K562 (cell line): ENCODE measurements around the gene KIAA0513. TPM values are rescaled to one million over a fixed set of nuclear protein-coding genes. Genes with fewer than 3 reads are reported as not detected.

Experiments
- ARID3A ChIP-seq: IDR thresholded peaks from 2 replicates; pipeline ENCODE4 v1.6.1; 2012; ENCODE audit warnings: low read depth, low read length, improper control_type of control experiment, borderline replicate concordance
- ATF7 ChIP-seq: fragments of 450-650 bp; IDR thresholded peaks from 2 replicates; pipeline ENCODE4 v1.7.1; 2014; ENCODE audit warnings: mild to moderate bottlenecking, moderate library complexity
- BACH1 ChIP-seq: fragments of 200-800 bp; sonication (Bioruptor generic); IDR thresholded peaks from 2 replicates; pipeline ENCODE4 v1.6.1; 2016; ENCODE audit warnings: missing genetic modification characterization, missing compliant biosample characterization
- CREB3L1 ChIP-seq: fragments of 450-650 bp; IDR thresholded peaks from 2 replicates; pipeline ENCODE4 v1.6.1; 2014; ENCODE audit warnings: low read depth, mild to moderate bottlenecking, moderate library complexity, borderline replicate concordance
- FOXA3 ChIP-seq, 2 experiments: fragments of 450-650 bp in 1 of 2; sonication (generic) in 1 of 2; formaldehyde crosslinking; IDR thresholded peaks in 1 of 2; conservative IDR thresholded peaks in 1 of 2; 2 replicates each; pipeline versions ENCODE4 v1.4.0 to v1.8.0; 2020 to 2022; ENCODE audit warnings: mild to moderate bottlenecking in 2 of 2, missing genetic modification reagents in 1 of 2
- HMG20B ChIP-seq: fragments of 250-450 bp; sonication (Bioruptor Pico); IDR thresholded peaks from 2 replicates; pipeline ENCODE4 v1.5.0; 2021; ENCODE audit warnings: mild to moderate bottlenecking
- ID3 ChIP-seq, 2 experiments: fragments of 250-450 bp in 1 of 2; fragments of 450-650 bp in 1 of 2; sonication (Bioruptor Pico) in 1 of 2; IDR thresholded peaks; 2 replicates each; pipeline versions ENCODE4 v1.6.1 to v1.8.0; 2016 to 2021; ENCODE audit warnings: mild to moderate bottlenecking in 2 of 2, moderate library complexity in 2 of 2, missing compliant biosample characterization in 1 of 2, missing genetic modification characterization in 1 of 2
- KAT8 ChIP-seq: fragments of 450-650 bp; IDR thresholded peaks from 2 replicates; pipeline ENCODE4 v1.6.1; 2016; ENCODE audit warnings: low read depth, mild to moderate bottlenecking
- KLF16 ChIP-seq: IDR thresholded peaks from 2 replicates; pipeline ENCODE4 v1.6.1; 2016; ENCODE audit warnings: antibody characterized with exemption
- MYNN ChIP-seq, 2 experiments: sonication (generic); formaldehyde crosslinking in 1 of 2; IDR thresholded peaks; 2 replicates each; pipeline versions ENCODE4 v1.5.0 to v1.6.1; 2016 to 2020; ENCODE audit warnings: antibody characterized with exemption in 1 of 2, missing genetic modification reagents in 1 of 2
- NR2C1 ChIP-seq, 2 experiments: fragments of 450-650 bp; IDR thresholded peaks; 2 replicates each; pipeline ENCODE4 v1.6.1; 2017; ENCODE audit warnings: mild to moderate bottlenecking in 2 of 2, antibody characterized with exemption in 1 of 2, inconsistent platforms in 1 of 2, missing compliant biosample characterization in 1 of 2, missing genetic modification characterization in 1 of 2
- POLR2AphosphoS2 ChIP-seq: IDR thresholded peaks from 2 replicates; pipeline ENCODE4 v1.6.1; 2012; ENCODE audit warnings: low read length, improper control_type of control experiment
- POLR2H ChIP-seq: IDR thresholded peaks from 2 replicates; pipeline ENCODE4 v1.6.1; 2016; ENCODE audit warnings: missing genetic modification characterization, low read depth, mild to moderate bottlenecking, control low read depth, missing compliant biosample characterization, moderate library complexity
- RB1 ChIP-seq: fragments of 450-650 bp; IDR thresholded peaks from 2 replicates; pipeline ENCODE4 v1.6.1; 2017; ENCODE audit warnings: low read depth, mild to moderate bottlenecking
- RBFOX2 ChIP-seq: fragments of 200-400 bp; formaldehyde crosslinking; IDR thresholded peaks from 2 replicates; pipeline ENCODE4 v1.6.1; 2017; ENCODE audit warnings: low read depth, mild to moderate bottlenecking, low read length, moderate library complexity
- RHOXF2B ChIP-seq: fragments of 250-450 bp; sonication (Bioruptor Pico); conservative IDR thresholded peaks from 2 replicates; pipeline ENCODE4 v1.5.1; 2021
- UBTF ChIP-seq, 2 experiments: IDR thresholded peaks; 2 replicates each; pipeline ENCODE4 v1.6.1; 2012; ENCODE audit warnings: improper control_type of control experiment in 2 of 2, low read depth in 2 of 2, low read length in 2 of 2, borderline replicate concordance in 1 of 2
- ZBTB34 ChIP-seq: fragments of 250-450 bp; sonication (Bioruptor Pico); IDR thresholded peaks from 2 replicates; pipeline ENCODE4 v1.8.0; 2021; ENCODE audit warnings: mild to moderate bottlenecking, moderate library complexity
- ZBTB7A ChIP-seq: IDR thresholded peaks from 2 replicates; pipeline ENCODE4 v1.6.1; 2011; ENCODE audit warnings: low read depth, mild to moderate bottlenecking, low read length, moderate library complexity, borderline replicate concordance; ENCODE audit not compliant: control insufficient read depth
- polyA plus RNA-seq, 8 experiments: library from polyadenylated mRNA; depleted of rRNA in 4 of 8; stranded (reverse) in 5 of 8; unstranded in 3 of 8; fragments of >200 nt; fragmentation: Nextera tagmentation in 2 of 8; fragmentation: Illumina TruSeq in 1 of 8; extraction: Ambion mirVana in 2 of 8; extraction: Trizol in 1 of 8; gene quantifications; 2 replicates each; pipeline versions ENCODE4 v1.2.1 to v1.2.3, GENCODE V29; 2011 to 2014; ENCODE audit warnings: inconsistent platforms in 1 of 8, missing spikeins in 1 of 8
- total RNA-seq, 7 experiments: library from RNA; depleted of rRNA in 6 of 7; stranded (reverse); fragments of >200 nt in 6 of 7; fragmentation: Illumina TruSeq in 2 of 7; extraction: Trizol in 2 of 7; gene quantifications; 2 replicates each; pipeline versions ENCODE4 v1.2.1 to v1.2.3, GENCODE V29; 2011 to 2021; ENCODE audit warnings: low replicate concordance in 1 of 7

Gene KIAA0513
- total and polyA plus RNA-seq, 9 of the 15 experiments (the other 6 are each of a cell fraction or from before 2014, with no cell fraction given): 0.18 to 13.7 (median 10.2) TPM

GRCh38 chr16:85027349-85027957 is at the start of gene KIAA0513 (continued):
- no peak for TF ChIP-seq FOXA3 (CRISPR knock-in tag; conservative IDR thresholded peaks at IDR 0.05 in 1 of 2, IDR thresholded peaks at IDR 0.05 in 1 of 2)
- no peak for TF ChIP-seq CREB3L1
- TF ChIP-seq MYNN (IDR thresholded peaks at IDR 0.05): no peak; the same call in 1 of the 2 replicates
- TF ChIP-seq MYNN (CRISPR knock-in tag; IDR thresholded peaks at IDR 0.05): no peak
- no peak for TF ChIP-seq HMG20B (CRISPR knock-in tag)
- no peak for TF ChIP-seq NR2C1 (IDR thresholded peaks at IDR 0.05)
- no peak for TF ChIP-seq NR2C1 (tag; IDR thresholded peaks at IDR 0.05)
- 0 out of 2 replicates have a peak, but pooled peaks have one; percentile 35 for TF ChIP-seq RHOXF2B (CRISPR knock-in tag)
- peak; percentile 97 for TF ChIP-seq RB1
- TF ChIP-seq RBFOX2: peak; percentile 87
- no peak for TF ChIP-seq ZBTB34 (CRISPR knock-in tag)
- 0 out of 4 replicates have a peak, but pooled peaks of 1 of the 2 experiments have one; percentile 64 for TF ChIP-seq UBTF (IDR thresholded peaks at IDR 0.05; ENCODE audit: borderline replicate concordance in 1 of 2, low read depth in 2 of 2, low read length in 2 of 2)
- TF ChIP-seq ATF7: peak; percentile 75
- TF ChIP-seq ARID3A: no peak
- TF ChIP-seq POLR2H (tag): no peak
- TF ChIP-seq ID3 (CRISPR knock-in tag; IDR thresholded peaks at IDR 0.05): no peak
- TF ChIP-seq ID3 (tag; IDR thresholded peaks at IDR 0.05): peak; percentile 71
- no peak for TF ChIP-seq BACH1 (tag)
- TF ChIP-seq POLR2AphosphoS2: peak; percentile 56; the same call in 1 of the 2 replicates
- no peak for TF ChIP-seq KLF16
- peak; percentile 92 for TF ChIP-seq ZBTB7A
- TF ChIP-seq KAT8: no peak
